ENCODE results near the gene SDHAF2.
"Not testable (repeated sequence)": the region's sequence is repeated elsewhere in the genome, so short reads cannot be mapped to it uniquely, and the experiment has no call there.

Gene SDHAF2

GRCh38 chr11:61452825-61453224 is 22.9 kb downstream of the SDHAF2 start:
- no peak overlapping the region for H3K4me3 ChIP-seq (ENCODE audit: control insufficient read depth, low read depth, low read length)
- no peak for TF ChIP-seq CTCF (IDR thresholded peaks at IDR 0.05; ENCODE audit: control insufficient read depth, insufficient read depth, low read depth, low read length, missing control alignments)
- no peak for DNase-seq (ENCODE audit: low read depth)

GRCh38 chr11:61453695-61454094 is 23.8 kb downstream of the SDHAF2 start:
- TF ChIP-seq CTCF (IDR thresholded peaks at IDR 0.05; ENCODE audit: control insufficient read depth, insufficient read depth, low read depth, low read length, missing control alignments): no peak
- no peak for DNase-seq (ENCODE audit: low read depth)
- H3K4me3 ChIP-seq (ENCODE audit: control insufficient read depth, low read depth, low read length): no peak overlapping the region

- no peak overlapping the region for H3K4me3 ChIP-seq (ENCODE audit: control insufficient read depth, low read depth, low read length)
- DNase-seq (ENCODE audit: low read depth): no peak
- no peak for TF ChIP-seq CTCF (IDR thresholded peaks at IDR 0.05; ENCODE audit: control insufficient read depth, insufficient read depth, low read depth, low read length, missing control alignments)
Measured at GRCh38 chr11:61454520-61454919, 24.6 kb downstream of the SDHAF2 start.

GRCh38 chr11:61460474-61460881 is 30.6 kb downstream of the SDHAF2 start:
- no peak for DNase-seq (ENCODE audit: low read depth)
- no peak for TF ChIP-seq CTCF (IDR thresholded peaks at IDR 0.05; ENCODE audit: control insufficient read depth, insufficient read depth, low read depth, low read length, missing control alignments)
- H3K4me3 ChIP-seq (ENCODE audit: control insufficient read depth, low read depth, low read length): no peak overlapping the region

GRCh38 chr11:61460986-61461385 is 31.1 kb downstream of the SDHAF2 start:
- no peak for DNase-seq (ENCODE audit: low read depth)
- TF ChIP-seq CTCF (IDR thresholded peaks at IDR 0.05; ENCODE audit: control insufficient read depth, insufficient read depth, low read depth, low read length, missing control alignments): no peak

GRCh38 chr11:61467602-61468001 is 37.7 kb downstream of the SDHAF2 start:
- DNase-seq (ENCODE audit: low read depth); H3K4me3 ChIP-seq (ENCODE audit: control insufficient read depth, low read depth, low read length): not testable (repeated sequence)

More at GRCh38 chr11:61460986-61461385, 31.1 kb downstream of the SDHAF2 start:
- H3K4me3 ChIP-seq (ENCODE audit: control insufficient read depth, low read depth, low read length): no peak overlapping the region

GRCh38 chr11:61468002-61468401 is 38.1 kb downstream of the SDHAF2 start:
- TF ChIP-seq CTCF (IDR thresholded peaks at IDR 0.05; ENCODE audit: control insufficient read depth, insufficient read depth, low read depth, low read length, missing control alignments): no peak
- no peak for DNase-seq (ENCODE audit: low read depth)
- no peak overlapping the region for H3K4me3 ChIP-seq (ENCODE audit: control insufficient read depth, low read depth, low read length)

Data from AG09309 (cell line).